Trophoblast cell (in vitro differentiated cells and primary cell): Measurements from ENCODE around the gene GTSF1L.

ENCODE experiments used
- DNase-seq, 2 donors: peaks; one replicate each; pipeline ENCODE4 v3.0.0-alpha.2; 2016
- H2AFZ ChIP-seq: 2 replicates; pipeline ENCODE4 v1.6.1; 2013; ENCODE audit warnings: low read length, moderate library complexity, mild to moderate bottlenecking; ENCODE audit not compliant: insufficient read depth, poor library complexity
- H2AK5ac ChIP-seq: 2 replicates; pipeline ENCODE4 v1.6.1; 2013; ENCODE audit warnings: mild to moderate bottlenecking, low read length
- H2BK120ac ChIP-seq: 2 replicates; pipeline ENCODE4 v1.6.1; 2013; ENCODE audit warnings: low read length, mild to moderate bottlenecking, moderate library complexity; ENCODE audit not compliant: insufficient read depth, poor library complexity
- H2BK12ac ChIP-seq: 2 replicates; pipeline ENCODE4 v1.6.1; 2013; ENCODE audit warnings: mild to moderate bottlenecking, low read length, moderate library complexity
- H2BK5ac ChIP-seq: 2 replicates; pipeline ENCODE4 v1.6.1; 2013; ENCODE audit warnings: low read length, low read depth, moderate library complexity, mild to moderate bottlenecking; ENCODE audit not compliant: poor library complexity
- H3K14ac ChIP-seq: 2 replicates; pipeline ENCODE4 v1.6.1; 2013; ENCODE audit warnings: mild to moderate bottlenecking, low read length
- H3K18ac ChIP-seq: 2 replicates; pipeline ENCODE4 v1.6.1; 2013; ENCODE audit warnings: mild to moderate bottlenecking, low read length
- H3K23ac ChIP-seq: 2 replicates; pipeline ENCODE4 v1.6.1; 2013; ENCODE audit warnings: low read length
- H3K27ac ChIP-seq: 2 replicates; pipeline ENCODE4 v1.5.1; 2013; ENCODE audit warnings: low read depth, mild to moderate bottlenecking, inconsistent platforms, low read length, moderate library complexity
- H3K27me3 ChIP-seq: 2 replicates; pipeline ENCODE4 v1.6.1; 2013; ENCODE audit warnings: inconsistent platforms, mild to moderate bottlenecking, low read length, moderate library complexity; ENCODE audit not compliant: insufficient read depth
- H3K36me3 ChIP-seq, 2 experiments: 1 replicate in 1 of 2; 2 replicates in 1 of 2; pipeline ENCODE4 v1.6.1; 2013; ENCODE audit warnings: low read length in 2 of 2, mild to moderate bottlenecking in 2 of 2, moderate library complexity in 1 of 2; ENCODE audit not compliant: insufficient read depth in 2 of 2, control insufficient read depth in 1 of 2
- H3K4ac ChIP-seq: 2 replicates; pipeline ENCODE4 v1.6.1; 2013; ENCODE audit warnings: low read depth, mild to moderate bottlenecking, low read length, moderate library complexity
- H3K4me1 ChIP-seq, 2 experiments: 1 replicate in 1 of 2; 2 replicates in 1 of 2; pipeline ENCODE4 v1.6.1; 2013; ENCODE audit warnings: low read length in 2 of 2, mild to moderate bottlenecking in 2 of 2, moderate library complexity in 1 of 2; ENCODE audit not compliant: insufficient read depth in 2 of 2, control insufficient read depth in 1 of 2
- H3K4me2 ChIP-seq: 2 replicates; pipeline ENCODE4 v1.6.1; 2013; ENCODE audit warnings: inconsistent platforms, mild to moderate bottlenecking, low read length, moderate library complexity
- H3K4me3 ChIP-seq: 2 replicates; pipeline ENCODE4 v1.5.1; 2013; ENCODE audit warnings: mild to moderate bottlenecking, low read depth, low read length, inconsistent platforms
- H3K79me1 ChIP-seq: one replicate; pipeline ENCODE4 v1.6.1; 2013; ENCODE audit warnings: low read length
- H3K79me2 ChIP-seq: 2 replicates; pipeline ENCODE4 v1.6.1; 2013; ENCODE audit warnings: low read length, mild to moderate bottlenecking; ENCODE audit not compliant: control insufficient read depth, insufficient read depth, poor library complexity
- H3K9ac ChIP-seq: 2 replicates; pipeline ENCODE4 v1.6.1; 2013; ENCODE audit warnings: mild to moderate bottlenecking, low read length
- H3K9me3 ChIP-seq: 2 replicates; pipeline ENCODE4 v1.6.1; 2013; ENCODE audit warnings: low read depth, mild to moderate bottlenecking, control low read depth, inconsistent platforms, low read length; ENCODE audit not compliant: insufficient read depth
- H4K12ac ChIP-seq: 2 replicates; pipeline ENCODE4 v1.6.1; 2013; ENCODE audit warnings: low read depth, mild to moderate bottlenecking, low read length, moderate library complexity
- H4K8ac ChIP-seq: 2 replicates; pipeline ENCODE4 v1.6.1; 2013; ENCODE audit warnings: low read depth, mild to moderate bottlenecking, low read length, moderate library complexity
- H4K91ac ChIP-seq: one replicate; pipeline ENCODE4 v1.6.1; 2013; ENCODE audit warnings: low read depth, mild to moderate bottlenecking, low read length, moderate library complexity
- WGBS: extraction: QIAGEN DNeasy Blood & Tissue Kit; methylation state at CpG from one replicate; pipeline ENCODE4 v1.1.7; 2013; ENCODE audit warnings: missing lambda C conversion rate; ENCODE audit not compliant: insufficient read length, insufficient coverage; ENCODE audit errors: extremely low coverage; 5-methylcytosine and 5-hydroxymethylcytosine counted together

GTSF1L gene

DNA sequence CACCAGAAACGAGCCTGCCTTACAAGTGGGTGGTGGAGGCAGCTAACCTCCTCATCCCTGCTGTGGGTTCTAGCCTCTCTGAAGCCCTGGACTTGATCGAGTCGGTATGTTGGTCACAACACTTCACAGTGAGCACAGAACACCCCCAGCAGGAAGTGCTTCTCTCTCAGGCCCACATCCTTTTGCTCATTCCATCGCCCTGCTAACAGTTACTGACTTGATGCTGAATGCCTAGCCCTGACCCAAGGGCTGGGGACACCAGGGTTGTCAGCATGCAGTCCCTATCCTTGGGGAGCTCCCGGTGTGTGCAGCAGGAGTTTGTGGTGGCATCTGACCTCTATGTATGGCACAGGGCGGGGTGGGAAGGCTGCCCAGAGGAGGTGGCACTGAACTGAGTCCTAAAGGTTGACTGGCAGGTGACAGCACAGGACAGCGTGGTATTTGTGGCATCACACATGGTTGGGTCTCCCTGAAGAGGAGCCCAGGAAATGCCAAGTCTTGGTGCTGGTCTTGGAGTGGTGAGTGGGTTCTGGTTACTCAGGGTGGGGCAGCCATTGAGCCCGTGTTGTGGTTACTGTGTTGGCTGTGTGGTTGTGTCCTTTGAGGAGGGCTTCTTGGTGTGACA, 26.7 kb downstream of the GTSF1L start:
- no CpG with 5 or more reads among the region's 8 CpGs for WGBS

DNA sequence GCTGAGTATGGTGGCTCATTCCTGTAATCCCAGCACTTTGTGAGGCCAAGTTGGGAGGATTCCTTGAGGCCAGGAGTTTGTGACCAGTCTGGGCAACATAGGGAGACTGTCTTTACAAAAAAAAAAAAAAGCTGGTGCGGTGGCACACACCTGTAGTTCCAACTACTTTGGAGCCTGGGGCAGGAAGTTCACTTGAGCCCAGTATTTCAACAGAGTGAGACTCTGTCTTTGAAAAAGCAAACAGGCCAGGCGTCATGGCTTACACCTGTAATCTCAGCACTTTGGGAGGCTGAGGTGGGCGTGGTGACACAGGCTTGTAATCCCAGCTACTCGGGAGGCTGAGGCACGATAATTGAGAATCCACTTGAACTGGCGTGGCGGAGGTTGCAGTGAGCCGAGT, 31.2 kb downstream of the GTSF1L start:
- no CpG with 5 or more reads among the region's 8 CpGs for WGBS
- DNase-seq, result no peak
- no peak overlapping the region for H4K12ac ChIP-seq

More for the DNA sequence above, 26.7 kb downstream of the GTSF1L start:
- Histone ChIP-seq H3K27ac (no peak overlapping the region), H4K8ac (no peak overlapping the region), H3K14ac (no peak overlapping the region), H2BK12ac (no peak overlapping the region), H3K9me3 (peaks cover 3% of the 10 kb centered on the region), H3K79me1 (no peaks in the 10 kb centered on the region), H3K9ac (no peak overlapping the region), H3K23ac (no peak overlapping the region), H3K4me2 (no peak overlapping the region), H2BK5ac (no peak overlapping the region), H4K91ac (no peak overlapping the region), H3K4me1 (no peaks in the 10 kb centered on the region), H3K4me3 (no peak overlapping the region), H3K4ac (no peak overlapping the region), H2AK5ac (no peak overlapping the region), H4K12ac (no peak overlapping the region), H3K27me3 (no peaks in the 10 kb centered on the region), H3K79me2 (no peaks in the 10 kb centered on the region), H3K36me3 (peaks cover 36 to 43% of the 10 kb centered on the region in 2 experiments), H2BK120ac (no peak overlapping the region), H2AFZ (no peak overlapping the region), H3K18ac (no peak overlapping the region)
- no peak for DNase-seq

DNA sequence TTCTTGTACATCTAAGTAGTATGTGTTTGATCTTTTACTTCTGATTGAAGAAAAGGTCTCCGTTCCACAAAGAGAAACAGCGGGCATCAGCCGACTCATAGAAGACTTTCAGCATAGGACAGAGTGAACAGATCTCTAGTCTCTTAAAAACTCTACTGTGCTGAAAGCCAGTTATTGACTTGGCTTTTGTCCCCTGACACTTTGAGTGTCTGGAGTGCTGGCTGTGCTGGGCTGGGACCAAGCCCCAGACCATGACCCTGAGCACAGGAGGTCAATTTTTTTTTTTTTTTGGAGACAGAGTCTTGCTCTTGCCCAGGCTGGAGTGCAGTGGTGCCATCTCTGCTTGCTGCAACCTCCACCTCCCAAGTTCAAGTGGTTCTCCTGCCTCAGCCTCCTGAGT, 32.0 kb downstream of the GTSF1L start:
- H4K8ac ChIP-seq, result no peak overlapping the region
- H2BK5ac ChIP-seq, result no peak overlapping the region
- H2BK12ac ChIP-seq, result no peak overlapping the region
- H3K79me2 ChIP-seq, result no peaks in the 10 kb centered on the region
- no peaks in the 10 kb centered on the region for H3K9me3 ChIP-seq
- H2AK5ac ChIP-seq, result no peak overlapping the region
- no peak overlapping the region for H4K91ac ChIP-seq
- no peak overlapping the region for H3K4ac ChIP-seq
- H3K4me1 ChIP-seq, result no peaks in the 10 kb centered on the region
- H2AFZ ChIP-seq, result no peak overlapping the region
- no peak overlapping the region for H3K27ac ChIP-seq
- H4K12ac ChIP-seq, result no peak overlapping the region
- H3K4me2 ChIP-seq, result no peak overlapping the region
- no peak for DNase-seq
- no peak overlapping the region for H3K23ac ChIP-seq
- peaks cover 19 to 30% of the 10 kb centered on the region in 2 experiments for H3K36me3 ChIP-seq
- WGBS, result no CpG with 5 or more reads among the region's 3 CpGs
- no peak overlapping the region for H3K18ac ChIP-seq
- no peak overlapping the region for H3K14ac ChIP-seq
- H2BK120ac ChIP-seq, result no peak overlapping the region
- H3K9ac ChIP-seq, result no peak overlapping the region
- no peak overlapping the region for H3K4me3 ChIP-seq
- no peaks in the 10 kb centered on the region for H3K27me3 ChIP-seq
- no peaks in the 10 kb centered on the region for H3K79me1 ChIP-seq

More for the DNA sequence above, 31.2 kb downstream of the GTSF1L start:
- Histone ChIP-seq H3K18ac (no peak overlapping the region), H3K9me3 (no peaks in the 10 kb centered on the region), H3K4ac (no peak overlapping the region), H4K8ac (no peak overlapping the region), H4K91ac (no peak overlapping the region), H3K79me2 (no peaks in the 10 kb centered on the region), H3K36me3 (peaks cover 27 to 34% of the 10 kb centered on the region in 2 experiments), H3K9ac (no peak overlapping the region), H2AFZ (no peak overlapping the region), H3K27me3 (no peaks in the 10 kb centered on the region), H3K23ac (no peak overlapping the region), H3K4me1 (no peaks in the 10 kb centered on the region), H2BK12ac (no peak overlapping the region), H2AK5ac (no peak overlapping the region), H3K27ac (no peak overlapping the region), H3K14ac (no peak overlapping the region), H3K4me3 (no peak overlapping the region), H3K79me1 (no peaks in the 10 kb centered on the region), H2BK5ac (no peak overlapping the region), H3K4me2 (no peak overlapping the region), H2BK120ac (no peak overlapping the region)

GRCh38 chr20:43691928-43692524, 34.8 kb downstream of the GTSF1L start:
- Histone ChIP-seq H3K79me1 (no peaks in the 10 kb centered on the region), H3K27me3 (no peaks in the 10 kb centered on the region), H3K4ac (no peak overlapping the region), H3K4me3 (no peak overlapping the region), H3K14ac (no peak overlapping the region), H3K4me1 (no peaks in the 10 kb centered on the region), H3K4me2 (no peak overlapping the region), H3K18ac (no peak overlapping the region), H3K9ac (no peak overlapping the region), H4K12ac (no peak overlapping the region), H2BK12ac (no peak overlapping the region), H4K8ac (no peak overlapping the region), H2AK5ac (no peak overlapping the region), H3K27ac (no peak overlapping the region), H2AFZ (no peak overlapping the region), H3K79me2 (no peaks in the 10 kb centered on the region), H3K9me3 (no peaks in the 10 kb centered on the region), H2BK120ac (no peak overlapping the region), H3K36me3 (peaks cover 24 to 31% of the 10 kb centered on the region in 2 experiments), H2BK5ac (no peak overlapping the region), H3K23ac (no peak overlapping the region), H4K91ac (no peak overlapping the region)
- peak; percentile 6 to 35 for DNase-seq
- WGBS, result no CpG with 5 or more reads among the region's 5 CpGs
